Renal cortex interstitium (tissue), 11 donors: ENCODE data around the gene HOXC10. TPM values are rescaled to one million over a fixed set of nuclear protein-coding genes. Genes with fewer than 3 reads are reported as not detected.

Experiments used
- DNase-seq, 11 donors: peaks; one replicate each; pipeline ENCODE4 v3.0.0-alpha.2; 2013; ENCODE audit warnings: low read depth in 9 of 11, low spot score in 4 of 11; ENCODE audit errors: extremely low read depth in 1 of 11
- polyA plus RNA-seq, 3 donors: library from polyadenylated mRNA; unstranded; fragments of 120-200 nt; gene quantifications; one replicate each; pipeline ENCODE4 v1.2.1, GENCODE V29; 2013; ENCODE audit not compliant: insufficient read length in 3 of 3

Gene HOXC10
- polyA plus RNA-seq, 3 donors: 65.1 to 76.9 (median 65.1) TPM

- no peak for DNase-seq
These were observed 20.0 kb downstream of the HOXC10 start for GRCh38 chr12:54004841-54005530.

DNA sequence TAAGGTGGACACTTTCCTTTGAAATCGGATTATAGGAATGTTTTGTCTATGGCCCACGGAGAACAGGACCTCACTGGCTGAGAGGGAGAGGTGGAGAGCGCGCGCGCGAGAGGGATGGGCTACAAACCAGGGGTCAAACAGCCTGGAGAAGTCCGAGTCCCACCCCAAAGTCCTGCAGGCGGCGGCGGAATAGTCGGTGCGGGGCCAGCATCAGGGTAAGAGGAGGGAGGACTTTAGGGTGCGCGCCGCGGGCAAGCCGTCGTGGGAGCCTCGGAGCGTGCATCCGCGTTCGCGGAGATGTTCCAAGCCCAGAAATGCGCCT, 20.5 kb downstream of the HOXC10 start:
- no peak for DNase-seq

DNA sequence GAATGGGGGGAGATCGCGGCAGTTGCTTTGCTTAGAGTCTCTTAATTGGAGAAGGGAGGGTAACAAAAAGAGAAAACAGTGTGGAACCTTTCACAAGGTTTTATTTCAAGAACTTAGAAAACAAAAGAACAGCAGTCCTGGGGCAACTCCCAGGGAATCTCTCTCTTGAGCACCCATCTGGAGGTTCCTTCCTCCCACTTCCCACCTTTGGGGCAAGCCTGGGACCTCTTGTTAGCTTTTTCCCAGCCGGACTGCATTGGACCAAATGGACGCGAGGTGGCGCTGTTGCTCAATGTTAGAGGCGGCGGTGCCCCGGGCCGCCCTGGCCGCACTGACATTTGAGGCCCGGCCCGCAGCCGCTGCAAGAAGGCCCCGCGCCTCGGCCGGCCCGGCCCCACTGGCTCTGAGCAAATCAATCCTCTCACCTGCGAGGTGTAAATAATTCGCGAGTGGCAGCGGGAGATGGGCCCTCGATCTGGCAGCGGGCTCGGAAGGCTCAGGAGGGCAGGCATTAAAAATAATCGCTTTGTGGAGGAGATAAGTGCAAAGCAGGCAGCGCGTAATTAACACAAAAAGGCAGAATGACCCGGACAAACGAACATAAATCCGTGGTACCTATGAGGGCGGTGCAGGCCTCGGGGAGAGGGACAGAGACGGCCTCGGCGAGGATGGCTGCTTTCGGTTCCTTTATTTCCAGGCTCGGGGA, 21.1 kb downstream of the HOXC10 start:
- DNase-seq: peak in 8 of 11 donors; percentile 86 to 95 (median 91)

DNA sequence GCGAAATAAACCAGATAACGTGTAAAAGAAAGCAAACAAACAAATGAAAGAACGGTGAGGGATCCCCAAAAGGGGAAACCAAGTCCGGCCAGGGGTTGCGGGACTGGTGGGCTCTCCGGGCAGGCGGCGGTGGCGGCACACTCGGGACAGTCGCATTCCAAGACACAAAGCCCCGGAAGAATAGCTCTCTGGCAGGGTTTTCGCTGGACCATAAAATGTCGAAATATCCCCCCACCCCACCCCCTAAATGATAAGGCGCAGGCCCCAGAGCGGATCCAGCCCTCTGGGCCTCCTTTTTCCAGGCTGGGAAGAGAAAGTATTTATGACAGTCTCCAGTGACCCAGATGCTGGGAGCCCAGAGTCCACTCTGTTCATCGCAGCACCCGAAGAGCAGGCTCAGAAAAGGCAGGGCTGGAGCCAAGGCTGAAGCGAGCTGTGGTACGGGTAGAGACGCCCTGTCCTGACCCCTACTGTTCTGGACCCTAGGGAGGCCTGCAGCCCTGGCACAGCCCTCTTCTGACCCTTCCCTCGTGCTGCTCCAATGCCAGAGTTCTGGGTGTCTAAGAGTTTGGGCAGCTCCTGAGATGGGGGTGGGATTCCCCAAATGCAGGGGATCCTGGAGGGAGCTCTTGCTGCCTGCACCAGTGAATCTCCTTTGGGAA, 21.7 kb downstream of the HOXC10 start:
- no peak for DNase-seq

- DNase-seq: no peak
These were observed 22.8 kb downstream of the HOXC10 start for GRCh38 chr12:54007538-54008259.

DNA sequence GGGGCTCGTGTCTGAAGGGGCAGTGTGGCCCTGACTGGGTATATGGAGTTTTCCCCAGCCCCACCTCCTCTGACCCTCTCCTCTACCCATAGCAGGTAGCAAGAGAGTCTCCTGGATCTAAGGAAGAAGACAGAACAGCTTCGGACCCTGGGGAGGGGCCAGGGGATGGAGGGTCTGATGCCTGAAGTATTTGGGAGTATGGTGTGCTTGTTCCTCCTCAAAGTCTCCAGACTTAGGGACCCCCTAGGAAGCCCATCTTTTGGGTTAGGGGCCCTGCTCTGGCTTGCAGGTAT, 23.3 kb downstream of the HOXC10 start:
- no peak for DNase-seq

DNA sequence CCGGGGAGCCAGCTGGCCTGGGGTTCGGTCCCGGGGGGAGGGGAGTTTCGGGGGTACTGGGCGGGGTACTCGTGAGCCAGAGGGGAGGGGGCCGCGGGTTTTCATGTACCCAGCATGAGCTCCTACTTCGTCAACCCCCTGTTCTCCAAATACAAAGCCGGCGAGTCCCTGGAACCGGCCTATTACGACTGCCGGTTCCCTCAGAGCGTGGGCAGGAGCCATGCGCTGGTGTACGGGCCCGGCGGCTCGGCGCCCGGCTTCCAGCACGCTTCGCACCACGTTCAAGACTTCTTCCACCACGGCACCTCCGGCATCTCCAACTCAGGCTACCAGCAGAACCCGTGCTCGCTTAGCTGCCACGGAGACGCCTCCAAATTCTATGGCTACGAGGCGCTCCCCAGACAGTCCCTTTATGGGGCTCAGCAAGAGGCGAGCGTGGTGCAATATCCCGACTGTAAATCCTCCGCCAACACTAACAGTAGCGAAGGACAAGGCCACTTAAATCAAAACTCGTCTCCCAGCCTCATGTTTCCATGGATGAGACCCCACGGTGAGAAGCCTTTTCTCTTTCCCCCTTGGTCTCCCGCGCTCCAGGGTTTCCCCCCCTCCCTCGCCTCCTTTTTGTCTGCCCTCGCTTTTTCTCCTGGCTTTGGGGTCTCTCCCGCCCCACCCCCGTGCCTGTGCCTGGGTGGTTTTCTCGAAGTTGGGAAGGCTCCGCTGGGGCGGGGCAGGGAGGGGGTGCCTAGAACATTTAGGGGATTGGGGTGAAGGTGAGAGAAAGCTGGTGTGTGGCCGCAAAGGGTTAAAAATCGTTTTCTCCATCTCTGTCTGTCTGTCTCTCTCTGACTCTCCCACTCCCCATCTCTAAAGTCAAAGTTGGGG, 24.5 kb downstream of the HOXC10 start:
- no peak for DNase-seq

- DNase-seq: no peak
These were observed 25.4 kb downstream of the HOXC10 start for GRCh38 chr12:54010053-54010971.

GRCh38 chr12:54010972-54011664, 26.2 kb downstream of the HOXC10 start:
- no peak for DNase-seq

DNA sequence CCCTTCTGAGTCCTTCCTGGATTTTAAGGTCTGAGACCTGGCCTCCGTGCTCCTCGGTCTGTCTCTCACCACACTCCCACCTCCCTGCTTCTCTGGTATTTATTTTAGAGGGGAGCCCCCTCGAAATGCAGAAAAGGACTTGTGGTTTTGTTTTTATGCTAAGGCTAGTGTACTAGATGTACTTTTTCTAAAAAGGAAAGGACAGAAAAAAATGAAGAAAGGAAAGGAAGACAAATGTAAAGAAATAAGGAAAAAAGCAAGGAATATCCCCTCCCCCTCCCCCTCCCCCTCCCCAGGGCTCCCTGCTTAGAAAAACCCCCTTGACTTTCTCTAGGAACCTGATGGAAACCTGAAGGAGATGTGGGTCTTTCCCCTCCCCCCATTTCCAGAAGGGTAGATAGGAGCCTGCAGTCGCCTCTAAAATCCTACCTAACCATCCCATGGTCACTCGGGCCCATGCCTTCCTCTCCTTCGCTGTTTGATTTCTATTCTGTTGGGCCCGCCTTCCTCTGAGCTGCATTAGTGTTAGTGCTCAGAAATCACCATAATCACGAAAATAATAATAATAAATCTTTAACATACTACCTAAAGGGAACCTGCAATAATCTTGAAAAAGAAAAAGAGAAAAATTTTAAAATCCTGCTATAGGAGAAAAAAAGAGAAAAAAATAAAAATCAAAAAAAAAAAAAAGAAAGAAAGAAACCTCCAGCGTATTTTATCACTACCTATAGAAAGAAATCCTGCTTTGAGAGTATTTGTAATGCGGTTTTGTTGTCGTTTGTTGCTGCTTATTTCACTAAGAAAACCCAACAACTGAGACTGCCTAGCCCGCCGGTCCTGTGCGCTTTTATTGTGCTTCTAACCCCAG, 27.0 kb downstream of the HOXC10 start:
- no peak for DNase-seq

GRCh38 chr12:54012631-54013409, 27.9 kb downstream of the HOXC10 start:
- DNase-seq: no peak

DNA sequence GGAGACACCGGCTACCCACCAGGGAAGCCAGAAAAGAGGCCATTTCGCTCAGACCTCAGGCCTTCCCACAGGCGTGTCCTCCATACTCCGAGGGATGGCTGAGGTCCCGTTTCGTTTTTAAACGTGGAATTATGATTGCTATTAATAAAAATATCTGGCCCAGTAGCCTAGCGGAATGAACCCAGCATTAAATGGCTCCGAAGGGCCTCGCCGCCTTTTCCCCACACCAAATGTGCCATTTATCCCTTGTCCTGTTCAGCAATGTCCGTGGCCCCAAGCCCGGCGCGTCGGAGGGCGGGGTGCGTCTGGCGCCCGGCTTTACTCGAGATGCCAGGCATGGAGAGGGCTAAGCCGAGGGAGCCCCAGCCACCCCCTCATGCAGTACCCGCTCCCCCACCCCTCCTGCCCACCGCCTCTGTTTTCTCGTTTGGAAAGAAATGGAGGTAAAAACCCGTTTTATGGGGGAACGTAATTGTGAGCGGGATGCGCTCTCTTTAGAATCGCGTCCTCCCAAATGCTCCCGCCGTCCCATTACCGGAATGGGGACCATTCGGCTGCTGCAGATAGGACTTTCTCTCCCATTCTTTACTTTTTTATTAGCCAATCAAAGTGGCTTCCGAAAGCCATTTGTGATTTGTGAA, 29.6 kb downstream of the HOXC10 start:
- DNase-seq: no peak

DNA sequence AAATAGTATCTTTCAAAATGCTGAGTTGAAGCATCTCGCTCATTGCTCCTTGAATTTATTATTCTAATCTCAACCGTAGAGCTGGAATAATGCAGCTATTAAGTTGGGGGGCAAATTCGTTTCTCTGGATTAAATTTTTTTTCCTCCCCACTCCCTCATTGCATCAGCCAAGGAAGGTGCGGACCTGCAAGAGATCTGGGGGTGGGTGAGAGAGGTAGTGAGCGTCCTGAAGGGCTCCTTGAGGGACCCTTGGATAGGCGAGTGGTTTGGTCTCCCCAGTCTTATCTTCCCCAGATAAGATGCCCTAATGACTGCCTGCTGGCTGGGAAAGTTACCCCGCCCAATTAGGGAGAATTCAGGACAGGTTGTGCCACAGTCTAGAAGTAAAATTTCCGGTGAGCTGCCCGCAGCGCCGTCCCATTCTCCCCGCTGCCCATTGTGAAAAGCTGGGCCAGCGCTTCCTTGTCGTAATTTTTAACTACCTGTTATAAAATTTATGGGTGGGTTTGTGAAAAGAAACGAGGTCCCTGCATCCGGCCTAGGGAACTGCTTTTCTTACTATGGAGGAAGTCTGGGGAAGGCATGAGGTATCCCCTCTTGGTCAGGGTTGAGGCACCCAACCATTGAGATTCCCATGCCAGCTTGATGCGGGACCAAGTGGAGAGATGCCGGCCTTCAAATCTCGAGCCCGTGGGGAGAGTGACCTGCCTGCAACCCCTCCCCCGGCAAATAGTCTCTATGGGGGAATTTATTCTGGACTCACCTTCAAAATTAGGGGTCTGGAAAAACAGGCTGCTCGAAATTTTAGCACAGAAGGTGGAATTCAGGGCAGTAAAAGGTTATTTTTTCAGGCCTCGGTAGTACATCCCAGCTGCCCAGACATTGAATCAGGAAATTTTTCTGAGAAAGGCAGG, 30.3 kb downstream of the HOXC10 start:
- DNase-seq: no peak

GRCh38 chr12:54016051-54016450, 31.1 kb downstream of the HOXC10 start:
- no peak for DNase-seq
